Measurements from ENCODE around the gene ACTN4.

The ACTN4 gene

DNA sequence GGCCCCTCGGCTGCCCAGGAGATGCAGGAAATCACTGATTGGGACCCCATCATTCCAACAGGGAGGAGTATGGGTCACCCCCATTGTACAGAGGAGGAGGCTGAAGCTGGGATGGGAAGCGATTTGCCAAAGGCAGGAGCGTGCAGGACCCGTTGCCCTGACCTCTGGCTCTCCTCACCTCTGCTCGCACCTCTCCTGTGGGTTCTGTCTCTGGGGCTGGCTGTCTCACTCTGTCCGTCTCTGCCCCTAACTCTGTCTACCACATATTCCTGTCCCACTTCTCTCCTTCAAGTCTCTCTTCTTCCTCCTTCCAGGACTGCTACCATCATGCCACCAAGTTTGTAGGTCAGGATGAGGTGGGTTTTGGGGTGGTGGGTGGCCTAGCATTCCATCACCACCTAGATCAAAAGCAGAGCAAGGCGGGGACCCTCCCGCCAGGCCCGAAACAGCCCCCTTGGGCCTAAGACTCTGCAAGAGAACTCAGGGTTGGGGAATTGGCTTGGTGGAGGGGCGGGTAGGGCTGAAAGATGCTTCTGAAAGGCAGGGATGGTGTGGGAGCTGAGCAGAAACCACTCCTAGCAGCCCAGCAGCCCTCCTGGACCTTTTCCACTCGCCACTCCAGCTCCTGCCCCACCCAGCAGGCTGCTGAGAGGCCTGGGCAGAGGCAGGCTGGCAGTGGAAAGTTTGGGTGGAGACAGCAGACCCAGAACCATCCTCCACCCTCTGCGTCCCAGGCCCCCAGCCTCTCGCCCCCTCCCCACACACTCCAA, 126.9 kb downstream of the ACTN4 start:
- no peak for DNase-seq

DNA sequence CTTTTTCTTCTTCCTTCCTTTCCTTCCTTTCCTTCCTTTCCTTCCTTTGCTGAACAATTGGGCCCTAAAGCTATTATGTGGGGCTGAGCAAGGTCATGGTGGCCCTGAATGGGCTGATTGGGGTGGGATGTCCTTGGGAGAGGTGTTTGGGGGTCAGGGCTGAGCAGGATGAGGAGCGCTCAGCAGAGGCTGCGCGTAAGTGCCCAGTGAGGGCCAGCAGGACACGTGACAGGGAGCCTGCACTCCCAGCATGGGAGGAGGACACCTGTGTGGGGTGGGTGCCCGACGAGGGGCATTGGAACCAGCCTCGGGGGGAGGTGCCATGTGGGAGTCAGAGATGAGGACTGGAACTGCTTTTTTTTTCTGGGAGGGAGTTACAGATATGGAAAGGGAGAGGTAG, 131.3 kb downstream of the ACTN4 start:
- DNase-seq: no peak

DNA sequence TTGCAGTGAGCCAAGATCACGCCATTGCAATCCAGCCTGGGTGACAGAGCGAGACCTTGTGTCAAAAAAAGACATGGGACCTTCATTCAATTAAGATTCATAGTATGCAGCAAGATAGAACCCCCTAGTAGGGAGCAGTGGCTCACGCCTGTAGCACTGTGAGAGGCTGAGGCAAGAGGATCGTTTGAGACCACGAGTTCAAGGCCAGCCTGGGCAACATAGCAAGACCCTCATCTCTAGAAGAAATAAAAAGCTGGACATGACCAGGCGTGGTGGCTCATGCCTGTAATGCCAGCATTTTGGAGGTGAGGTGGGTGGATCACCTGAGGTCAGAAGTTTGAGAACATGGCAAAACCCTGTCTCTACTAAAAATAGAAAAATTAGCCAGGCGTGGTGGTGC, 133.0 kb downstream of the ACTN4 start:
- DNase-seq: no peak

DNA sequence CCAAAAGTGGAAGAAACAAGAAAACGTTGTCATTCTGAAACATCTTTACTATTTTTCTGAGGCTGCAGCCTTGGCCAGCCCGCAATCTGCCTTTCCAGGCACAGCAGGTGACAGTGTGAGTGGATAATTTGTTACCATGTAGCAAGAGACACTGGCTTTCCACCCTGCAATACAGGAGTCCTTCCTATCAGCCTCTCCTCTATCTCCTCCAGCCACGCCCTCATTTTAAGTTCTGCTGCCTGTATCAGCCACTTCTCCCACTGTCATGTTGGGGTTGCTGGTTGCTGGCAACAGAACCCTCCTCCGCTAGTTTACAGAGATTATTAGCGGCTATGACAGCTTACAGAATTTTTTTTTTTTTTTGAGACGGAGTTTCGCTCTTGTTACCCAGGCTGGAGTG, 133.6 kb downstream of the ACTN4 start:
- no peak for DNase-seq

Data from fibroblast of upper back skin (primary cell).